ENCODE data around the gene PRKCE. TPM values are rescaled to one million over a fixed set of nuclear protein-coding genes. Genes with fewer than 3 reads are reported as not detected.

PRKCE gene
- total and polyA plus RNA-seq, 2 experiments from 2014 or later = 9.6 to 11.9 TPM

GRCh38 chr2:45872211-45872610 is 220.7 kb downstream of the PRKCE start:
- peaks cover 3% of the 10 kb centered on the region for H3K4me1 ChIP-seq (ENCODE audit: insufficient read depth)
- TF ChIP-seq EZH2phosphoT487 (IDR thresholded peaks at IDR 0.05; ENCODE audit: low read depth, severe bottlenecking, unreplicated experiment) (no peak), EZH2 (IDR thresholded peaks at IDR 0.05; ENCODE audit: borderline replicate concordance) (no peak)
- TF ChIP-seq, protein P1, sequence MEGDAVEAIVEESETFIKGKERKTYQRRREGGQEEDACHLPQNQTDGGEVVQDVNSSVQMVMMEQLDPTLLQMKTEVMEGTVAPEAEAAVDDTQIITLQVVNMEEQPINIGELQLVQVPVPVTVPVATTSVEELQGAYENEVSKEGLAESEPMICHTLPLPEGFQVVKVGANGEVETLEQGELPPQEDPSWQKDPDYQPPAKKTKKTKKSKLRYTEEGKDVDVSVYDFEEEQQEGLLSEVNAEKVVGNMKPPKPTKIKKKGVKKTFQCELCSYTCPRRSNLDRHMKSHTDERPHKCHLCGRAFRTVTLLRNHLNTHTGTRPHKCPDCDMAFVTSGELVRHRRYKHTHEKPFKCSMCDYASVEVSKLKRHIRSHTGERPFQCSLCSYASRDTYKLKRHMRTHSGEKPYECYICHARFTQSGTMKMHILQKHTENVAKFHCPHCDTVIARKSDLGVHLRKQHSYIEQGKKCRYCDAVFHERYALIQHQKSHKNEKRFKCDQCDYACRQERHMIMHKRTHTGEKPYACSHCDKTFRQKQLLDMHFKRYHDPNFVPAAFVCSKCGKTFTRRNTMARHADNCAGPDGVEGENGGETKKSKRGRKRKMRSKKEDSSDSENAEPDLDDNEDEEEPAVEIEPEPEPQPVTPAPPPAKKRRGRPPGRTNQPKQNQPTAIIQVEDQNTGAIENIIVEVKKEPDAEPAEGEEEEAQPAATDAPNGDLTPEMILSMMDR (IDR thresholded peaks at IDR 0.05; ENCODE audit: poor library complexity) = no peak
- no peak overlapping the region for H3K27ac ChIP-seq
- H3K79me2 ChIP-seq = no peaks in the 10 kb centered on the region
- H3K9me2 ChIP-seq (replicated peaks; ENCODE audit: insufficient read depth) = no peaks in the 10 kb centered on the region
- no peaks in the 10 kb centered on the region for H3K27me3 ChIP-seq
- WGBS (ENCODE audit: low lambda C conversion rate, missing lambda C conversion rate) = 53% methylated on average over 5 of the region's 5 CpGs
- no peak overlapping the region for H2AFZ ChIP-seq
- peaks cover 13% of the 10 kb centered on the region for H3K9me3 ChIP-seq (ENCODE audit: low read depth)
- H3K4me2 ChIP-seq = no peak overlapping the region
- DNase-seq (ENCODE audit: low spot score) = peak; percentile 23
- H3K4me3 ChIP-seq = no peak overlapping the region
- no peaks in the 10 kb centered on the region for H4K20me1 ChIP-seq (ENCODE audit: insufficient read depth, poor library complexity, severe bottlenecking)
- H3K36me3 ChIP-seq (replicated peaks; ENCODE audit: insufficient read depth, low read depth) = no peaks in the 10 kb centered on the region

DNA sequence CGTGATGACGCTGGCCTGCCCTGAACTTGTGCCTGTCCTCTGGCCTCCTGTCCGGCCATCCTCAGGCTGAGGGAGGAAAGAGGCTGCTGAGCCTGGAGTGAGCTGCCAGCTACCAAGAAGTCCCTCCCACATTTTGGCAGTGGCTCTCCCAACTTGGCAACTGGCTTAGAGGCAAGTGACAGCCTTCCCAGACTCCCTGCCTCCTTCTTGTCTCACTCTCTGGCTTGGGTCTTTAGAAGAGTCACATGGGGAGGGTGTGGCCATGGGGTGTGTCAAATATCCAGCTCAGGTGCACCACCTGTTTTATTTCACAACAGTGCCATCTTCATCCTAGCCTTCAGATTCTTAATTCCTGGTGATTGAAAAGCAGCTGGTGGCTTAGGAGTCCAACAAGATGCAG is 222.9 kb downstream of the PRKCE start:
- TF ChIP-seq EZH2 (IDR thresholded peaks at IDR 0.05; ENCODE audit: borderline replicate concordance) (no peak), EZH2phosphoT487 (IDR thresholded peaks at IDR 0.05; ENCODE audit: low read depth, severe bottlenecking, unreplicated experiment) (no peak)
- TF ChIP-seq, protein P1 (IDR thresholded peaks at IDR 0.05; ENCODE audit: poor library complexity) = no peak
- Histone ChIP-seq H3K27me3 (no peaks in the 10 kb centered on the region), H3K9me2 (replicated peaks; ENCODE audit: insufficient read depth) (no peaks in the 10 kb centered on the region), H3K4me1 (ENCODE audit: insufficient read depth) (peaks cover 3% of the 10 kb centered on the region), H3K27ac (no peak overlapping the region), H3K4me3 (no peak overlapping the region), H2AFZ (no peak overlapping the region), H3K9me3 (ENCODE audit: low read depth) (peaks cover 13% of the 10 kb centered on the region), H3K79me2 (no peaks in the 10 kb centered on the region), H3K36me3 (replicated peaks; ENCODE audit: insufficient read depth, low read depth) (no peaks in the 10 kb centered on the region), H4K20me1 (ENCODE audit: insufficient read depth, poor library complexity, severe bottlenecking) (no peaks in the 10 kb centered on the region), H3K4me2 (no peak overlapping the region)
- 100% methylated on average over 3 of the region's 3 CpGs for whole genome bisulfite sequencing (ENCODE audit: low lambda C conversion rate, missing lambda C conversion rate)
- no peak for DNase-seq (ENCODE audit: low spot score)

- no peak for DNase-seq (ENCODE audit: low spot score)
- Histone ChIP-seq H3K27me3 (no peaks in the 10 kb centered on the region), H3K9me3 (ENCODE audit: low read depth) (peaks cover 13% of the 10 kb centered on the region), H3K79me2 (no peaks in the 10 kb centered on the region), H3K4me3 (no peak overlapping the region), H3K4me1 (ENCODE audit: insufficient read depth) (no peaks in the 10 kb centered on the region), H3K27ac (no peak overlapping the region), H4K20me1 (ENCODE audit: insufficient read depth, poor library complexity, severe bottlenecking) (no peaks in the 10 kb centered on the region), H2AFZ (no peak overlapping the region), H3K36me3 (replicated peaks; ENCODE audit: insufficient read depth, low read depth) (no peaks in the 10 kb centered on the region), H3K9me2 (replicated peaks; ENCODE audit: insufficient read depth) (no peaks in the 10 kb centered on the region), H3K4me2 (no peak overlapping the region)
- WGBS (ENCODE audit: low lambda C conversion rate, missing lambda C conversion rate) = 90% methylated on average over 2 of the region's 2 CpGs
- TF ChIP-seq EZH2 (IDR thresholded peaks at IDR 0.05; ENCODE audit: borderline replicate concordance) (no peak), EZH2phosphoT487 (IDR thresholded peaks at IDR 0.05; ENCODE audit: low read depth, severe bottlenecking, unreplicated experiment) (no peak)
- TF ChIP-seq, protein P1 (IDR thresholded peaks at IDR 0.05; ENCODE audit: poor library complexity) = no peak
Observed at GRCh38 chr2:45876611-45877010, 225.1 kb downstream of the PRKCE start.

DNA sequence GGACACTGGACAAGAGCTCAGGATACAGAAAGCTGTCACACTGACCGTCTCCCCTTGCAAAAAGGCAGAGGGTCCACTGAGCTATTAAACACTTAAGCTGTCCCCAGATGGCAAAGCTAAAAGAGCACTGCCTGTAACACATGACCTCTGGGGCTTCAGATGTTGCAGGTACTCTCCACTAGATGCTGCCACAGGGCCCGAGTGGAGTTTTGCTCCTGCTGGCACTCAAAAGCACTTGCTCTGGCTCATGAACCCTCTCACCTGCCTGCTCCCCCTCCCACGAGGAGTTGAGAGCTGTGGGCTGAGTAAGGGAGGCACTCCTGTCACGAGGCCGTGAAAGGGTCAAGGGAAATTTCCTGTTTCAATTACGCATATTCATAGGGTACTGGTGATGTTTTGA is 227.9 kb downstream of the PRKCE start:
- WGBS (ENCODE audit: low lambda C conversion rate, missing lambda C conversion rate) = 88% methylated on average over 6 of the region's 6 CpGs
- no peak overlapping the region for H3K27ac ChIP-seq
- no peaks in the 10 kb centered on the region for H4K20me1 ChIP-seq (ENCODE audit: insufficient read depth, poor library complexity, severe bottlenecking)

More for the DNA sequence above, 227.9 kb downstream of the PRKCE start:
- H3K4me1 ChIP-seq (ENCODE audit: insufficient read depth) = peaks cover 17% of the 10 kb centered on the region
- no peaks in the 10 kb centered on the region for H3K79me2 ChIP-seq
- H3K9me3 ChIP-seq (ENCODE audit: low read depth) = peaks cover 13% of the 10 kb centered on the region
- no peaks in the 10 kb centered on the region for H3K9me2 ChIP-seq (replicated peaks; ENCODE audit: insufficient read depth)
- no peak for DNase-seq (ENCODE audit: low spot score)
- TF ChIP-seq EZH2 (IDR thresholded peaks at IDR 0.05; ENCODE audit: borderline replicate concordance) (no peak), EZH2phosphoT487 (IDR thresholded peaks at IDR 0.05; ENCODE audit: low read depth, severe bottlenecking, unreplicated experiment) (no peak)
- TF ChIP-seq, protein P1 (IDR thresholded peaks at IDR 0.05; ENCODE audit: poor library complexity) = no peak
- no peaks in the 10 kb centered on the region for H3K36me3 ChIP-seq (replicated peaks; ENCODE audit: insufficient read depth, low read depth)
- no peaks in the 10 kb centered on the region for H3K27me3 ChIP-seq
- H2AFZ ChIP-seq = no peak overlapping the region
- H3K4me2 ChIP-seq = no peak overlapping the region
- H3K4me3 ChIP-seq = no peak overlapping the region
